ENCODE results near the gene COPRS. TPM values are rescaled to one million over a fixed set of nuclear protein-coding genes. Genes with fewer than 3 reads are reported as not detected.
A peak's percentile ranks its signal among the peaks of the same experiment; 100 is the strongest.

Gene COPRS
- total RNA-seq, 1 donor from 2014 or later = 33.6 TPM

GRCh38 chr17:31803494-31804213 is 55.4 kb downstream of the COPRS start:
- DNase-seq (ENCODE audit: low spot score, unreplicated experiment) = no peak
- Mint-ChIP-seq H3K9me3 (ENCODE audit: low read depth) (no peaks in the 10 kb centered on the region), H3K27ac (peak overlapping the region; percentile 90), H3K27me3 (no peaks in the 10 kb centered on the region), H3K4me1 (ENCODE audit: low read depth) (peaks cover 20% of the 10 kb centered on the region), H3K36me3 (ENCODE audit: insufficient read depth) (no peaks in the 10 kb centered on the region), H3K4me3 (ENCODE audit: low read depth) (peak overlapping the region; percentile 4)
- no peak for TF ChIP-seq CTCF (IDR thresholded peaks at IDR 0.05; ENCODE audit: unreplicated experiment)

DNA sequence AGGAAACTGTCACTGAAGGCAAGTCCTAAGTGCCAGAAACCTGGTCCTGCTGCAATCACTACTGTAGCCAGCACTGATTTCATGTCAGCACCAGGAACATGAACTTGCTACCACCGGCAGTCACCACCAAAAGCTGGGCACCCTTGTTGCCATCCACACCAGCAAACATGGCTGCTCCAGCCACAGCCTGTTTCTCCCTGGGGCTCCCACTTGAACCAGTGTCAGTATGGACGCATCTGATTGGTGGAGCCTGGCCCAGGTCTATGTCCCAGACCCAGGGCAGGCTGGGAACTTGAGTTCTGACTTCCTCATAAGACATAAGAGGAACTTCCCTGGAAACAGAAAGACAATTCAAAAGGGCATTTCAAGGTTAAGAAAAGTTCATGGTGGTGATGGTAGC is 56.5 kb downstream of the COPRS start:
- no peaks in the 10 kb centered on the region for H3K36me3 Mint-ChIP-seq (ENCODE audit: insufficient read depth)
- no peak for TF ChIP-seq CTCF (IDR thresholded peaks at IDR 0.05; ENCODE audit: unreplicated experiment)
- H3K4me3 Mint-ChIP-seq (ENCODE audit: low read depth) = no peak overlapping the region
- DNase-seq (ENCODE audit: low spot score, unreplicated experiment) = no peak
- H3K27me3 Mint-ChIP-seq = no peaks in the 10 kb centered on the region
- peaks cover 17% of the 10 kb centered on the region for H3K4me1 Mint-ChIP-seq (ENCODE audit: low read depth)
- peak overlapping the region; percentile 33 for H3K27ac Mint-ChIP-seq
- no peaks in the 10 kb centered on the region for H3K9me3 Mint-ChIP-seq (ENCODE audit: low read depth)

Other genes with a start within 250 kb of the COPRS start
- gene UTP6, start 42.5 kb upstream of the COPRS start, total RNA-seq = 83.6 and 87.5 TPM in 2 replicates
- 37.5 and 38.3 TPM in 2 replicates for gene SUZ12, start 77.8 kb upstream of the COPRS start, total RNA-seq
- 27.6 and 28.7 TPM in 2 replicates for gene LRRC37B, start 148.1 kb upstream of the COPRS start, total RNA-seq

Measured in progenitor cell of endocrine pancreas (in vitro differentiated cells).